ENCODE measurements around the gene SYT7. TPM values are rescaled to one million over a fixed set of nuclear protein-coding genes. Genes with fewer than 3 reads are reported as not detected.

The SYT7 gene
- total and polyA plus RNA-seq, 2 experiments from 2014 or later: 0.40 to 1.9 TPM

GRCh38 chr11:61507012-61507768 lies 73.7 kb downstream of the SYT7 start:
- Histone ChIP-seq H3K79me2 (ENCODE audit: insufficient read depth) (no peaks in the 10 kb centered on the region), H3K27me3 (replicated peaks; ENCODE audit: insufficient read depth) (peaks cover 20% of the 10 kb centered on the region), H3K36me3 (ENCODE audit: low read depth) (no peaks in the 10 kb centered on the region), H3F3A (ENCODE audit: insufficient read depth) (no peaks in the 10 kb centered on the region), H3K4me3 (no peak overlapping the region), H3K4me1 (ENCODE audit: insufficient read depth) (no peaks in the 10 kb centered on the region), H4K20me1 (ENCODE audit: insufficient read depth) (no peaks in the 10 kb centered on the region), H3K9me2 (ENCODE audit: insufficient read depth) (no peaks in the 10 kb centered on the region), H3K27ac (no peak overlapping the region), H2AFZ (no peak overlapping the region), H3K4me2 (ENCODE audit: unreplicated experiment) (no peak overlapping the region), H3K9ac (no peak overlapping the region), H3K9me3 (ENCODE audit: low read depth) (no peaks in the 10 kb centered on the region)
- WGBS, 2 experiments (ENCODE audit: low coverage in 1 of 2, low lambda C conversion rate in 2 of 2, missing lambda C conversion rate in 2 of 2): 58 to 68% methylated on average over 14 of the region's 14 CpGs
- in situ Hi-C loops (cut with MboI): no loop called here
- DNase-seq: no peak
- peak; percentile 19 for TF ChIP-seq EZH2 (IDR thresholded peaks at IDR 0.05; ENCODE audit: insufficient read depth, poor library complexity, severe bottlenecking)
- no peak for TF ChIP-seq EZH2phosphoT487 (IDR thresholded peaks at IDR 0.05; ENCODE audit: insufficient read depth, low read depth)

- Histone ChIP-seq H3K4me2 (ENCODE audit: unreplicated experiment) (no peak overlapping the region), H3K27ac (no peak overlapping the region), H3K9me3 (ENCODE audit: low read depth) (no peaks in the 10 kb centered on the region), H3K27me3 (replicated peaks; ENCODE audit: insufficient read depth) (peaks cover 29% of the 10 kb centered on the region), H3K9ac (no peak overlapping the region), H3K4me3 (no peak overlapping the region), H3K36me3 (ENCODE audit: low read depth) (no peaks in the 10 kb centered on the region), H3K9me2 (ENCODE audit: insufficient read depth) (no peaks in the 10 kb centered on the region), H4K20me1 (ENCODE audit: insufficient read depth) (no peaks in the 10 kb centered on the region), H3F3A (ENCODE audit: insufficient read depth) (no peaks in the 10 kb centered on the region), H3K4me1 (ENCODE audit: insufficient read depth) (no peaks in the 10 kb centered on the region), H2AFZ (no peak overlapping the region), H3K79me2 (ENCODE audit: insufficient read depth) (no peaks in the 10 kb centered on the region)
- in situ Hi-C loops (cut with MboI): no loop called here
- 39 to 44% methylated on average over 8 to 10 of the region's 10 CpGs for WGBS, 2 experiments (ENCODE audit: low coverage in 1 of 2, low lambda C conversion rate in 2 of 2, missing lambda C conversion rate in 2 of 2)
- peak; percentile 37 for DNase-seq
- no peak for TF ChIP-seq EZH2 (IDR thresholded peaks at IDR 0.05; ENCODE audit: insufficient read depth, poor library complexity, severe bottlenecking)
- TF ChIP-seq EZH2phosphoT487 (IDR thresholded peaks at IDR 0.05; ENCODE audit: insufficient read depth, low read depth): no peak
Observed at GRCh38 chr11:61505640-61506155, 75.2 kb downstream of the SYT7 start.

DNA sequence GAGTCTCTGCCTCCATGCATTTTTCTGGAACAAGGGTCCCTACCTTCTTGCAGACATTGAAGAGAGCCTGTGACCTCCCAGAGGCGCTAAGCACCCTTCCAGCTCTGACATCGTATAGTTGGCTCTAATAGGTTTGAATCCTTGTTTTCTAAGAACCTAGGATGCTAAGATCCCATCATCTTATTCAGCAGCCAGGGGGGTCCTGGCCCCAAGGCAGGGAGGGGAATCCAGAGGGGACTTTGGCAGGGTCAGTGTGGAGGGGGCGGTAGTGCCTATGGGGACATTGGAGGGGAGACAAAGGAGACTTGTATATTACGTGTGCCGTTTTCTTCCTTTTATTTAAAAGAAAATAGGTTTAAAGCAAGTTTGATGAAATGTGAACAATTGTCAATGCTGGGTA lies 75.8 kb downstream of the SYT7 start:
- Histone ChIP-seq H4K20me1 (ENCODE audit: insufficient read depth) (no peaks in the 10 kb centered on the region), H3K4me1 (ENCODE audit: insufficient read depth) (no peaks in the 10 kb centered on the region), H3K27me3 (replicated peaks; ENCODE audit: insufficient read depth) (peaks cover 29% of the 10 kb centered on the region), H3K27ac (no peak overlapping the region), H3K9me2 (ENCODE audit: insufficient read depth) (no peaks in the 10 kb centered on the region), H3K9ac (no peak overlapping the region), H3K4me3 (no peak overlapping the region), H3K79me2 (ENCODE audit: insufficient read depth) (no peaks in the 10 kb centered on the region), H3K4me2 (ENCODE audit: unreplicated experiment) (no peak overlapping the region), H3K36me3 (ENCODE audit: low read depth) (no peaks in the 10 kb centered on the region), H3K9me3 (ENCODE audit: low read depth) (no peaks in the 10 kb centered on the region), H2AFZ (no peak overlapping the region), H3F3A (ENCODE audit: insufficient read depth) (no peaks in the 10 kb centered on the region)
- in situ Hi-C loops (cut with MboI): no loop called here
- no peak for DNase-seq
- 60 to 61% methylated on average over 5 of the region's 5 CpGs for WGBS, 2 experiments (ENCODE audit: low coverage in 1 of 2, low lambda C conversion rate in 2 of 2, missing lambda C conversion rate in 2 of 2)
- TF ChIP-seq EZH2phosphoT487 (IDR thresholded peaks at IDR 0.05; ENCODE audit: insufficient read depth, low read depth) (no peak), EZH2 (IDR thresholded peaks at IDR 0.05; ENCODE audit: insufficient read depth, poor library complexity, severe bottlenecking) (no peak)

DNA sequence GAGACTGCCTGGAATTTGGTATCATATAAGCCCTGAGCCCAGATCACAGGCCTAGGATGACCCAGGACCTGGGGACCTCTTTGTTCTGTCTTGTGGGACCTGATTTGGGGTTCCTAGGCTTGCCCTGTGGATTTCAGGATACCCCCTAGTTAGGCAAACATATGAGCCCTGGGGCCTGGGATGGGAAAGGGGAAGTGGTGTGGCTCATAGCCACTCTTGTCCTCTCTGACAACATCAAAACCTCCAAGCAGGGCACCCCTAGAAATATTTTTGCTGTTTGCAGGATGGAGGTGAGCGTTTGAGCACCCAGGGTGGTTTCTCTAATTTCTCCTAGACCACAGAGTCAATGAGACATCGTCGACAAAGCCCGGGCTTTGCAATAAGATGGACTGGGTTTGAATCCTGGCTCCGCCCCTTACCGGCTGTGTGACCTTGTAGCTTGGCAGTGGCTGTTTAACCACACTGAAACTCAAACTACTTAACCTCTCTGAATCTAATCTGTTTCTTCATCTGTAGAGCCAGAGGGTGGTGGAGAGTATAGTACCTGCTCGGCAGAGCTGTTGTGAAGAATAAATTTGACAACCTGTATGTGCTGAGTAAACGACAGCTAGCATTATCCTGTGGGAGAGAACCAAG lies 77.6 kb downstream of the SYT7 start:
- DNase-seq: no peak
- H2AFZ ChIP-seq: no peak overlapping the region
- no peaks in the 10 kb centered on the region for H3K79me2 ChIP-seq (ENCODE audit: insufficient read depth)
- TF ChIP-seq EZH2phosphoT487 (IDR thresholded peaks at IDR 0.05; ENCODE audit: insufficient read depth, low read depth) (no peak), EZH2 (IDR thresholded peaks at IDR 0.05; ENCODE audit: insufficient read depth, poor library complexity, severe bottlenecking) (no peak)
- H3K9me3 ChIP-seq (ENCODE audit: low read depth): no peaks in the 10 kb centered on the region
- no peak overlapping the region for H3K9ac ChIP-seq
- H3K27ac ChIP-seq: no peak overlapping the region
- no peaks in the 10 kb centered on the region for H3F3A ChIP-seq (ENCODE audit: insufficient read depth)
- no peak overlapping the region for H3K4me2 ChIP-seq (ENCODE audit: unreplicated experiment)
- H3K9me2 ChIP-seq (ENCODE audit: insufficient read depth): no peaks in the 10 kb centered on the region
- peaks cover 28% of the 10 kb centered on the region for H3K27me3 ChIP-seq (replicated peaks; ENCODE audit: insufficient read depth)
- no peaks in the 10 kb centered on the region for H4K20me1 ChIP-seq (ENCODE audit: insufficient read depth)
- WGBS, 2 experiments (ENCODE audit: low coverage in 1 of 2, low lambda C conversion rate in 2 of 2, missing lambda C conversion rate in 2 of 2): 73 to 76% methylated on average over 8 of the region's 8 CpGs
- H3K36me3 ChIP-seq (ENCODE audit: low read depth): no peaks in the 10 kb centered on the region
- H3K4me3 ChIP-seq: no peak overlapping the region
- in situ Hi-C loops (cut with MboI): no loop called here
- no peaks in the 10 kb centered on the region for H3K4me1 ChIP-seq (ENCODE audit: insufficient read depth)
